Brain microvascular endothelial cell (primary cell): ENCODE measurements around the gene TMED3.

ENCODE experiments used
- DNase-seq: peaks from one replicate; pipeline ENCODE4 v3.0.0-alpha.2; 2020
- H3K27ac ChIP-seq: fragments of 250-450 bp; sonication (Bioruptor Pico); 2 replicates; pipeline ENCODE4 v1.5.1; 2020; ENCODE audit warnings: mild to moderate bottlenecking, moderate library complexity
- H3K27me3 ChIP-seq: fragments of 250-450 bp; sonication (Bioruptor Pico); replicated peaks from 2 replicates; pipeline ENCODE4 v1.5.1; 2020; ENCODE audit warnings: mild to moderate bottlenecking
- H3K36me3 ChIP-seq: fragments of 250-450 bp; sonication (Bioruptor Pico); replicated peaks from 2 replicates; pipeline ENCODE4 v1.5.1; 2020; ENCODE audit warnings: mild to moderate bottlenecking
- H3K4me3 ChIP-seq: 2 replicates; pipeline ENCODE4 v1.5.1; 2011; ENCODE audit warnings: low read depth, mild to moderate bottlenecking, control low read depth, low read length, moderate library complexity
- CTCF ChIP-seq: IDR thresholded peaks from 2 replicates; pipeline ENCODE4 v1.5.1; 2011; ENCODE audit warnings: low read depth, mild to moderate bottlenecking, moderate library complexity, low read length, control low read depth, inconsistent platforms; ENCODE audit errors: missing control alignments
- in situ Hi-C: cut with HindIII; loops from 2 replicates; pipeline ENCODE4 v1.10.0; 2017; ENCODE audit warnings: low sequenced_read_pairs, low pct_ligation_motif_present

The TMED3 gene

GRCh38 chr15:79299126-79299840 is 11.6 kb upstream of the TMED3 start:
- in situ Hi-C loops = no loop called here
- Histone ChIP-seq H3K4me3 (no peak overlapping the region), H3K27me3 (peaks cover 3% of the 10 kb centered on the region)

DNA sequence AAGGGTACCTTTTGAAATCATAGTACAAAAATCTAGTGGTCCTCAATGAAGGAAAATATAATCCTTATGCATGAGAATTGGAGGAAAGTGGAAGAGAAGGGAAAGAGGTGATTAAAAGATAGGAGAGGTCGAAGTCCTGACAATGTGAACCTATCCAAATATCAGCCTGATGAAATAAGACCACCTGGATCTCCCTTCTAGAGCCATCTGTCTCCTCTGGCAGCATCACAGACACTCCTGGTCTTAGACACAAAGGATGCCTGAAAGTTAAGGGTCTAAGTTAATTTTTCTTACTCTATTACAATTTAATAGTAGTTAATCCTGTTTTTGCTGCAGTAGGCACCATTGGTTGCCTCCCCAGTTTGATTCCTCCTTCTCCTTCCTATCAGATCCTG is 11.1 kb upstream of the TMED3 start:
- TF ChIP-seq CTCF = no peak
- Histone ChIP-seq H3K27me3 (peaks cover 3% of the 10 kb centered on the region), H3K27ac (no peak overlapping the region), H3K4me3 (no peak overlapping the region), H3K36me3 (no peaks in the 10 kb centered on the region)
- in situ Hi-C loops = no loop called here
- no peak for DNase-seq

More at GRCh38 chr15:79299126-79299840, 11.6 kb upstream of the TMED3 start:
- TF ChIP-seq CTCF = no peak
- H3K27ac ChIP-seq = no peak overlapping the region
- no peaks in the 10 kb centered on the region for H3K36me3 ChIP-seq
- DNase-seq = no peak

- Histone ChIP-seq H3K27ac (no peak overlapping the region), H3K4me3 (no peak overlapping the region), H3K36me3 (no peaks in the 10 kb centered on the region), H3K27me3 (peaks cover 7% of the 10 kb centered on the region)
- no peak for DNase-seq
- in situ Hi-C loops = no loop called here
- TF ChIP-seq CTCF = no peak
Observed at GRCh38 chr15:79307251-79307650, 3.7 kb upstream of the TMED3 start.

DNA sequence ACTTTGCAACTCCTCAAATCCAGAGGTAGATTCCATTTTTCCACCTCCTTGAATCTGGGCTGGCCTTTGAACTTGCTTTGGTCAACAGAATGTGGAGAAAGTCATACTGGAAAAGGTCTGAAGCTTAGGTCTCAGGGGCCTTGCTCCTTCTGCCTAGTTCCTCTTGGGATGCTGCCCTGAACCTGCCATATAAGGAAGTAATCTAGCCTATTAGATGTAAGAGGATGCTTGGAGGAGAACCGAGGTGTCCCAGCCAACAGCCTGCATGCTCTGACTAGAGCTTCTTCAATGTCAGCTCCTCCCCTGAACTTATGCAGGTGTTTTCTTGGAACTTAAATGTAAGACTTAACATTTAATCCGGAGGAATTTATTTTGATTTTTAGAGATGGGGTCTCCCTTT is 2.0 kb upstream of the TMED3 start:
- Histone ChIP-seq H3K36me3 (peaks cover 6% of the 10 kb centered on the region), H3K4me3 (no peak overlapping the region), H3K27ac (no peak overlapping the region), H3K27me3 (peaks cover 4% of the 10 kb centered on the region)
- DNase-seq = no peak
- in situ Hi-C loops = no loop called here
- TF ChIP-seq CTCF = no peak

DNA sequence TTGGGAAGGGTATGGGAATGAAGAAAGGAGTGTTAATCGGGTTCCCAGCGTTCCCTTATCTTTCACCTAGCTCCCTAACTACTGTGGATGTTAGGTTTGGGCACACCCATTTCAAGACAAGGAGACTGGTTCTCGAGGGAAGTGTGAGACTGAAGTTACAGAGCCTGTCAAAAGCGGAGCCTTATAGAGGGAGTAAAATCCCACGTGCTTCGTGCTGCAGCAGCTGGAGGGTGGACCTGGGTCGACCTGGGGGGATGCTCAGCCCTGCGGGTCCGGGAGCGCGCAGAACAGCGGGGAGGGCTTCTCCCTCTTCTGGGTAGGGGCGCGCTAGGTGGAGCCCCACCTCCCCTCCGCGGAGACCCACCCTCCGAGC is 314 bp upstream of the TMED3 start:
- Histone ChIP-seq H3K27ac (no peak overlapping the region), H3K27me3 (peaks cover 2% of the 10 kb centered on the region), H3K36me3 (peaks cover 23% of the 10 kb centered on the region), H3K4me3 (peak overlapping the region; percentile 93)
- DNase-seq = peak; percentile 7
- no peak for TF ChIP-seq CTCF
- in situ Hi-C loops = no loop called here

DNA sequence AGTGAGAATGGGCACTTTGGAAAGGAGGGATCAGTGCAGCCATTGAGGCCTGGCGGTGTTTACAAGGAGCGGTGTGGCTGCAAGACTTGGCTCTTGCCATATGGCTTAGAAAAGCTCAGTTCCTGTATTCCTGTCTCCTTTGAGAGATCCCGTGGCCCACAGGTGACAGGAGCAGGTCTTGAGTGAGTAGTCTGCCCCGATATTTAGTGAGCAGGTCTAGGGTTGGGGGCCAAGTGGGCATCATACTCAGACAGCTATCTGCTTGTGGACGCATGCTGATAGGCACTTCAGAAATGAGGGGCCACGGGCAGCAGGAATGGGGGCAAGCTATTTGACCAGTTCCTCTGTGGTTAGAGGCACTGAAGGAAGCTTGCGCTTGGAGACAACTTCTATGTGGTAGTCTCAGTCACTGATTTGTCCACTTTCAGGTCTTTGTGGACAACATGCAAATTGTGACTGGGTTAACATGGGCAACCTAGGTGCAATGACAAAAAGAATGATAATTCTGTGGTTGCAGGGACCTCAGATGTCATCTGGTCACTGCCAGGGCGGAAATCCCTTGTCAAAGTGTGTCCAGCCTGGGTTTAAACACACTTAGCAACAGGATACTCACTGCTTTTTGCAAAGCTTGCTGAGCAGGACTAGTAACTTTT is 1.1 kb downstream of the TMED3 start:
- no peak for DNase-seq
- TF ChIP-seq CTCF = no peak
- Histone ChIP-seq H3K36me3 (peaks cover 38% of the 10 kb centered on the region), H3K4me3 (peak overlapping the region; percentile 93), H3K27ac (no peak overlapping the region), H3K27me3 (peaks cover 2% of the 10 kb centered on the region)
- in situ Hi-C loops = no loop called here
